Jurkat, Clone E6-1 (cell line): ENCODE data around the gene DNMT3A.

Source experiments
- DNase-seq: peaks from one replicate; pipeline ENCODE4 v3.0.0-alpha.2; 2011; ENCODE audit warnings: low read depth, low spot score
- H3K4me3 ChIP-seq: 2 replicates; pipeline ENCODE4 v1.5.1; 2011; ENCODE audit warnings: mild to moderate bottlenecking, low read length, control low read depth, moderate library complexity

Gene DNMT3A

DNA sequence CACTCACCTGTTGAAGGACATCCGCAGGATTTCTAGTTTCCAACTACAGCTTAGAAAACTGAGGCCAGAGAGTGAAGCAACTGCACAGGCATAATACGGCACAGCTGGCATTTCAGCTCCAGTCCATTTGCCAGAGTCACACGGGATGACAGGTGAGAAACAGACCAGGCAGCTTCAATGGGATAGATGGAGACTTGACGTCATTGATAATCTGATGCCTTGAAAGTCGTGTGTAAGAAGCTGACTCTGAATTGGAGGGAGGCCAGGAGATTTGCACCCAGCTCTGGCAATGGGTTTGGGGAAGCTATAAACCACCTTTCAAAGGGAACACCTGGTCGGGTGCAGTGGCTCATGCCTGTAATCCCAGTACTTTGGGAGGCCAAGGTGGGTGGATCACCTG is 12.4 kb upstream of the DNMT3A start:
- no peak for DNase-seq
- H3K4me3 ChIP-seq: no peak overlapping the region

DNA sequence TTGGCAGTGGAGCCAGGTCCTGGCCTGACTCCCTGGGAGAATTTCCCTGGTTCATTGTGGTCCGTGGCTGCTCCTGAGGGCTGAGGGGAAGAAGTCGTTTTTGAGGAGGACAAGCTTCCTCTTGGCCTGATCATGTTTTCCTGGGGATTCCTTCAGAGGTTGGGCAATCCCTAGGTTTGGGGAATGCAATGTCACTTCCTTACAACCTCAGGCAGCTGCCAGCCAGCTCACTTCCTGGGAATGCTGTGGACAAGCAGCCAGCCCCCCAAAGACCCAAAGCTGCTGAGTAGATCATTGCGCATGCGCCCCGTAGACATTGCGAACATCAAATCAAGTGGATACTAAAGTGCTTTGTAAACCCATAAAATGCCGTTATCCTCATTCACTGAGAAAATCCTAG is 7.7 kb upstream of the DNMT3A start:
- no peak overlapping the region for H3K4me3 ChIP-seq
- DNase-seq: no peak

DNA sequence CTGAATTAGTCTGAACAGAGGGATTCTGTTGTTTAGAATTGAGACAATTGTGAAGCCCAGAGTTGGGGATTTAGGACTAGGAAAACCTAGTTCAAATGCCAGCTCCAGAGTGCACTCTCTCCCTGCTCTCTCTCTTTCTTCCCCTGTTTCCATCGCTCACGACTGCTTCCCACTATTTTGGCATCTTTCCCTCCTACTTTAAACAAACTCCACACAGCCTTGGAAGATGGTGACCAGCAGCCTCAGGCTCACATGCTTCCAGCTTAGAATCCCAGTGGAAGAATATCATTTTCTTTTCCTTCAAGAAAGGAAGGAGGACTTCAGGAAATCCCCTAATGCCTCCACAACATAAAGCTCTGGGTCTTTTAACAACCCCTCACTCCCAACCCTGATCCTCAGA is 6.1 kb upstream of the DNMT3A start:
- H3K4me3 ChIP-seq: no peak overlapping the region

DNA sequence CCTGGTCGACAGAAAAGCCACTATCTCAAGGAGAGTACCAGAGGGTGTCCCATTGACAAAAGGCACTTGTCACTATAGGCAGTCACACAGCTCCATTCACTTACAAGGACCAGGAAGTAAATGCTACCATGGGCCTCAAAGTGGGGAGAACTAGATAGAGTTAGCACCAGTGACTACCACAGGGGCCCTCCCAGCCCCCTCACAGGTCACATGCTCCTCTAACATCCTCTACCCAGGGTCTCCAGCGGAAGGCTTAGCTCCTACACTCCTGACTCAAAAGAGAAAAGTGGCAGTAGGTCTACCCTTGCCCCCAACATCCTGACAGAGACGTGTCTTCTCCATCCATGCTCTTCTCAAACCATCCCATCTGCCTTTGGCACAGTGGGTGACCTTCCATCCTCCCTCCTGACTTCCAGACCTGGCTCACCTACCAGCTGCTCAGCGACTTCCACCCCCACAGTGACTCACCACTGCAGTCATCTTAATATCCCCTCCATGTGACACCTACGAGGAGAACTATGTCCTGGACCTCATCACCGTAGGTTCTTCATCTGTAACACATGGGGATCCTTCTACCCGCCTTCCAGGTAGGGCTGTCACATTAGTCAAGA is 5.6 kb upstream of the DNMT3A start:
- no peak for DNase-seq
- no peak overlapping the region for H3K4me3 ChIP-seq

More for the DNA sequence above, 6.1 kb upstream of the DNMT3A start:
- no peak for DNase-seq

DNA sequence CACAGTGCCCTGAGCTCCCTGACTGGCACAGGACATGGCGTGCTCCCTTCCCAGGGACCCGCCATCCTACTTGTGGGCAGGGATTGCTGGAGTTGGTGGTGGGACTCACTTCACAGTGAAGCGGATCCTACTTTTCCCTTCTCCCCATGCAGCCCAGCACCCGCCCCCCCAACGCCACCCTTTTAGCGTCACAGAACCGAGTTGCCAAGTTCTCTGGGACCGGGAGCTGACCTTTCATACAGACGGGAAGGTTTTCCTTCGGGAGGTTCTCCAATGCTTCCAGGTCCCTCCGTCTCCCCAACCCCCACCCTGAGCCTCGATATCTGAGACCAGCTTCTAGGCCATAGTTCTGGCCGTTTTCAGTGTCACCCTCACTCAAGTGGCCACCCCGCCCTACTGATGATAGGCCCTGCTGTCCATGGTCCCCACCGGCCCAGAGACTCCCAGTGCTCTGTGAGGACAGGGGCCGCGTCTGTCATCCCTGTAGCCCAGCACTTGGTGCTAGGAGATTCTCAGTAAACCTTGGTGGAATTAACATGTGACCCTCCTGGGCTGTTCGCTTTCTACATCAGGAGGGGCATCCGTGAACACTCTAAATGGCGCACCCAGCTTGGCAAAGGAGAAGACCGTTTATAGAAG is 1.6 kb upstream of the DNMT3A start:
- no peak for DNase-seq
- H3K4me3 ChIP-seq: no peak overlapping the region

DNA sequence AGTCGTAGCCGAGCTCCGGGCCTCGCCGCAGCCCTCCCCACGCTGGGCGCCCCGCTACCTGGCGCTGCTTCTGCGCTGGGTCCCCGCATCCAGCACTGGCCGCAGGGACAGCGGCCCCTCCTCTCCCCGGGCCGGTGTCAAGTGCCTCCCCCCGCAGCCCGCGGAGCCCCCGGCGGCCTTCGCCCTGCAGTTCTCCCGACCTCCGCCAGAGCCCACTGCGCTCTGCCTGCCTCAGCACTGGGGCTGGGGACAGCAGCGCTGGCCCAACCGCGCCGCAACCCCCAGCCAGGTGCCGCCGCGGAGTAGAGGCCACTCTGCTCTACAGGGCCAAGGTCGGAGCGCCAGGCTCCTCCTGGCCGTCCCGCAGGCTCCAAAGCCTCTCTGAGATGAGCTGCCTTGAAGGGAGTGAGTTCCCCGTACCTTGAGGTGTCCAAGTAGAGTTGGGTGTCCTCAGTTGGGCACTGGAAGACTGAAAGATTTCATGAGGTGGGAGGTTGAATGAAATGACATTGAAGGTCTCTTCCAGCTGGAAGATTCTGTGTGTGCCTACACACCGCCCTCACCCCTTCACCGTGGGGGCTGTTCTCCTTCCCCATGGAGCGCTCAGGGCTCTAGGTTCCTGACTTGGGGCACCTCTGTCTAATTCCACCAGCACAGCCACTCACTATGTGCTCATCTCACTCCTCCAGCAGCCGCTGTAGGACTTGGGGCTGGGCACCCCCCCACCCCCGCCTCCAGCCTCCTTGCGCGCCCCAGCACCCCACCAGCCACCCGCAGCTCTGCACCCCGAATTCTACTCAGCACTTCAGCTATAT is 854 bp upstream of the DNMT3A start:
- peak; percentile 64 for DNase-seq
- peak overlapping the region; percentile 52 for H3K4me3 ChIP-seq

DNA sequence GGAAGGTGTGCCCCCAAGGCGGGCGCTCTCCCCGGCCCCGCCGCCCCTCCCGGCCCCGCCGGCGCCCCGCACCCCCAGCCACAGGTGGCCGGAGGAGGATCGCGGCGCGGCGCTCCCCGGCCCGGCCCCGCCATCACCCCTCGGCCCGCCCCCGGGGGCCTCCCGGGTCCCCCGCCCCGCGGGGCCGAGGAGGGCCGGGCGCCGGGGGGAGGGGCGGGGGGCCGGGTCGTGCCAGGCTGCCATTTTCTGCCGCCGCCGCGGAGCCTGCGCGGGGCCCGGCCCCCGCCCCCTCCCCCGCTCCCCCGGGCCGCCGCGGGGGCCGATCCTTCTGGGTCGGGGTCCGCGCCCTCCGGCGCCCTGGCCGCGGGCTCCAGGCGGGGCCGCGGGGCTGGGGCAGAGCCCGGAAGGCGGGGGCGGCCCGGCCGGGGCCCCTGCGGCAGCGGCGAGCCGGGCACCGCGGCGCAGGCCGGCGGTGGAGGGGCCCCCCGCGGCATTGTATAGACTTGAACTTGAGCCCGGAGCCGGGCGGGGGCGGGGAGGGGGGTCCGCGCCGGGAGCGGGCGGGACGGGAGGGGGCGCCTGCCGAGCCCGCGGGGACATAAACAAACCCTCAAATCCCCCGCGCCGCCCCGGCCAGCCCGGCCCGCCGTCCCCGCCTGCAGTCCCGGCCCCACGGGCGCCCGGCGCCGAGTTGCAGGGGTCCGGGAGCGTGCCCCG is 556 bp downstream of the DNMT3A start:
- DNase-seq: no peak
- peak overlapping the region; percentile 29 for H3K4me3 ChIP-seq

DNA sequence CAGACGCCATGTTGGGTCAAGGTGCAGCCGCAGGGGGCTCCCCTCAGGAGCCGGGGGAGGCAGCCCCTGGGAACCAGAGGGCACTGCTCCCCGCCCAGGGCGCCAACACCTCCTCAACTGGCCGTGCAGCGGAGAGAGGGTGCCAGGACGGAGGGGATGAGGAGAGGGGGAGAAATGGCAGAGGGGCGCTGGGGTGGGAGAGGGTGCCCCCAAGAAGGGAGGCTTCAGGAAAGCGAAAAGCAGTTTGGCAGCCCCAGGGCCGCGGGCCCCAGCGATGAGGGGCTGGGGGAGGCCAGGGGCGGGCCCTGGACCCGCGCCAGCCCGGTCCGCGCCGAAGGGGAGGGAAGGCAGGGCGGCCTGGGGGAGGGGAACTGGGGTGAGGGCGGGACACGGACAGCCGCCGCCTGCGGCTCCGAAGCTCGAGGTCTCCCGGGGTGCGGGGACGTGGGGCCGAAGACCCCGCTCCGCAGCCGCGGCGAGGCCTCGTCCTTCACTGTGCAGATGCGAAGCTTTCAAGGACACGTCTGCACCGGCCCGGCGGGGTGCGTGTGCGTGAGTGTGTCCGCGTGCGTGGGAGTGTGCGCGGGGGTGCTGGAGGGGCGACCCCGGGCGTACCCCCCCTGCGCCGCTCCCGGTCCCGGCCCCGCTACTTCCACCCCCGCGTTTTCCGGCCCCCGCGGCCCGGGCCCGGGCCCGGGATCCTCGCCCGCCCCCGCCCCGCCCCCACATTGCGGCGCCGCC is 1.4 kb downstream of the DNMT3A start:
- DNase-seq: no peak
- peak overlapping the region; percentile 18; the same call in 1 of the 2 replicates for H3K4me3 ChIP-seq

DNA sequence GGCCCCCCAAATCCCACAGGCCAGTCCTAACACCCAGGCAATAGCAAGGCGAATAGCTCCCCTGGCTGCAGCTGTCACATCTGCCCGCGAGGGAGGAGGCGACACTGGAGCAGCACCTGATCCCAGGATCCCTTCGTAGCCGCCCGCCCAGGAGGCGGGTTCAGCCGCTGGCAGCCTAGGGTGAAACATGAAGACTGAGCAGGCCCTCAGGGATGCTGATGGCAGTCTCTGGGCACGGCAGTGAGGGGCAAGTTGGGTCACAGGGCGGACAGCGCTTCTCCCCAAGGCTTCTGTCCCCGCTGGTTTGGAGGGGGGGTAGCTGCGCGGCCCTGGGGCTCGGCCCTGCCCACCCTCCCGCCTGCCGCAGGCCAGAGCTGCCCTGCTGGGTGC is 1.9 kb downstream of the DNMT3A start:
- no peak for DNase-seq
- H3K4me3 ChIP-seq: no peak overlapping the region

DNA sequence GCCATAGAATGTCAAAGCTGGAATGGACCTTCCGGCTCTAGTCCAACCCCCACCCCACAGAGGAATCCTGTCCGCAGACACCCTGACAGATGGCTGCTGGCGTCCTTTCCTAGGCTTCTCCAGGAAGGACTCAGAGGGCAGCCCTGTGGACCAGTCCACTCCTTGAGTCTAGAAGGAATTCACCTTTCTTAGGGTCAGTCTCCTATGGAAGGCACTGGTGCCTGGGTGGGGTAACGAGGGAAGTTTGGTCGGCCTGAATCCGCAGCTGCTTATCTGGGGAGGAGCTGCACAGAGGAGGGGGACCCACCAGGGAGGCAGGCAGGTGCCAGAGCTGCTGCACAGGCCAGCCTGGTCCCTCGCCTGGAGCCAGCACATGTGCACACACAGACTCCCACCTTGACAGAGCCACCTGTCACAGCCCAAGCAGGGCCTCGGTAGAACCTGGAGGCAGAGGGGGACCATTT is 2.5 kb downstream of the DNMT3A start:
- H3K4me3 ChIP-seq: no peak overlapping the region
- DNase-seq: no peak

DNA sequence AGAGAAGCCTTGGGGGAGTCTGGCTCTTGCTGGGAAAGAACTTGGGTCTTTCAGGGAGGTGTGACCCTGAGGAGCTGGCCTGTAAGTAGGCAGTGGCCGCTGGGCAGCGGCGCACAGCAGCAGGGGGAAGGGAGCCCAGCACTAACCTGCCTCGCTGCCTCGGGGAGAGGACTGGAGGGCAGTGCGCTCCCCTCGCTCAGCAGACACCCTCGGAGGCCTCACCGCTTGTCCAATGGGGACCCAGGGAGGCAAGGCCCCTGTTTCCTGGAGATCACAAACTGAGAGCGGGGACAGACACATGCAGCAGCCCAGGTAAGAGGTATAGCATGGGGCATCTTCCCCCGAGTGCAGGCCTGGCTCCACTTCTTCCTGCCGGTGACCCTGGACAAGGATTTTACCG is 3.3 kb downstream of the DNMT3A start:
- no peak overlapping the region for H3K4me3 ChIP-seq
- no peak for DNase-seq

DNA sequence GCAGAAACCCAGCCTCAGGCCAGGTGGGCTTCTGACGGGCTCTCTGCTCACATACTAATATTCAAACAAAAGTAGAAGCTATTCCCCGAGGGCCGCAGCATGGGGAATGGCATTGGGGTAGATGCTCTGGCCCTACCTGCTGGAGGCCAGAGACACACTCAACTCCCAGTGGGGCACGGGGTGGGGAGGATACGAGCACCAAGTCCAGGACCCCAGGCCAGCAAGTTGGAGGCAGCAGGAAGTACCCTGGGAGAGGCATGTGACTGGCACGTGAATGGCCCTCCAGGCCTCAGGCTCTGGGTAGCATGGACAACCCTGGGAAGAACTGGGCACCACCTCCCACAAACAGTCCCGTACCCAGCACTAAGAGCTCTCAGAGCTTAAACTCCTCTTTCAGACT is 3.8 kb downstream of the DNMT3A start:
- no peak overlapping the region for H3K4me3 ChIP-seq
- DNase-seq: no peak

DNA sequence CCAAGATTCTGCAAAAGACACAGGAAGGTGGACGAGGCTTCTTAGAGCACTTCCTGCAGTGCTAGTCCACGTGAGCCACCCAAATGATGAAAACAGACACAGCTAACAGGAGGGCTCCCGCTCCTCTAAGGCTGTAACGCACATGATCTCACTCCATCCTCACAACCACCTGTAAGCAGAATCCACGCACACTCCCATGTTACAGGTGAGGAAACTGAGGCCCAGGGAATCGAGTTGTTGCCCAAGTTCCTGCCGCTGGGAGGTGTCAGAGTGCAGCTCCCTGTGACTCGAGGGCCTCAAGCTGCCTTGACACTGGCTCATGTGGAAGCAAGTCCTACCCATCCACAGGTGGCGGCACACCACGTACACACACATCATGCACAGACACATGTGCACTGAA is 4.4 kb downstream of the DNMT3A start:
- DNase-seq: no peak
- H3K4me3 ChIP-seq: no peak overlapping the region

DNA sequence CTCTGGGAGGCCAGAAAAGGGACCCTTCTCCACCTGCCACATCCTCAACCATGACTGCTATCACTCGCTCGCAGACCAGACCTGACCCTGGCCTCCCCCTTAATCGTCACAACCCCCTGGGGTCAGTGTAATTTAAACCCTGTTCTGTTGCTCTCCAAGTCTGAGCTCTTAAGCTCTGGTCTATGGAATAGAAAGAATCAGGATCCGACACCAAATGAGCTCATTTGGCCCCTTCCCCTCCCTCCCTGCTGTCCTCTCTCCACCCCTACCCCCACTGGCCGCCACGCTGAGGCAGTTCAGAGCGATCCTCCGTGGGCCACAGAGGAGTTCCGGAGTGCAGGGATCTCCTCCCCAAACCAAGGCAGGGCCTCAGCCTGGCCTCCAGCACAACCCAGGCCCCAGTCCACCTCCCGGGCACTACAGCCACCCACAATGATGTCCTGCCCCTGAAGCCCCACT is 5.3 kb downstream of the DNMT3A start:
- H3K4me3 ChIP-seq: no peak overlapping the region
- no peak for DNase-seq

DNA sequence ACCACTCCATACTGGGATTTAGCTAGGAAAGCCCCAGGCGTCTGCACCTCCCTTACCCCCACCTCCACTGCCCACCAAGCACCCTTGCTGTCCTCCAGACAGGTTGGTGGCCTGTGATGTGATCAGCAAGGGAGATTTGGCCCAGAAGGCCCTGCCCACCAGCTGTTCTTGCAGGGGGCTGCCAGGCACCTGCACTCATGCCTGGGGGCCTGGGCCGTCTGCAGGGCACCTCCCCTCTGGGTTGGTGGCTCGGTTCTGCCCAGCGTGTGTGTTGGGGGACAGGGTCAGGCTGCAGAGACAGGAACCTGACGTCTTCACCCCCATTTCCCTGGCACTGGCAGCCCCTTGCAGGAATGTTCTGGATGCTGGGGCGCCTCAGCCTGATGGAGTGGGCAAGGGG is 5.8 kb downstream of the DNMT3A start:
- DNase-seq: no peak

DNA sequence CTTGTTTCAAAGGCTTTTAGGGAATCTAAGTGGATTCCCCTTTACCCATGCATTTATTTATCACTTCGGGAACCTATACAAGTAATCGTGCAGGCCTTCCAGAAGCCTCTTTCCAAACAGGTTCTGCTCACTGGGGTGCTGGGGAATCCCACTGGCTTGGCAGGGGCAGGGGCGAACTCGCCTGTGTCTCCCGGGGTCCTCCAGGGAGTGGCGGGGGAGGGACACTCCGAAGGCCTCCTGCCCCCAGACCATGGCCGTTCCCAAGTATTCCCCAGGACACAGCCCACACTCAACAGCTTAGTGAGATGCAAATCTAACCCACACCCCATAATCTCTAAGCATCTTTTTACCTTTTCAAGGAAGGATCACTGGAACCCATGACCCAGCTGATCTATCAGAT is 6.5 kb downstream of the DNMT3A start:
- H3K4me3 ChIP-seq: no peak overlapping the region
- no peak for DNase-seq

More for the DNA sequence above, 5.8 kb downstream of the DNMT3A start:
- no peak overlapping the region for H3K4me3 ChIP-seq

DNA sequence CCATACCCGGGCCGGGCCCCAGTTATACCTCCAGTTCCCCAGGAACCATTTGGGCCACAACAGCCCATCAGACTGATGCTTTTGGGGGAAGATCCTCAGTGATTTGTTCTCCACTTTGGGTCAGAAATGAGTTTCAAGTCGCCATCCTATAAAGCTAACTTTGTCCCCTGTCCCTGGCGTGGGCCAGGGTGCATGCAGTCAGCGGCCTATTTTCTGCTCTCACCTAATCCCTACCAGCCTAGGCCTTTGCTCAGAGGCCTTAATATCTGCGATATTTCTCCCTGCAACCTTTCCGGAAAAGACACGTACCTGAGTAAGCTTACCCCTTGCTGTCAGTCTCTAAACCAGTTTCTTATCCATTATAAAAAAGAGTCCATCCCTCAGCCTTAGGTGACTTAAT is 7.2 kb downstream of the DNMT3A start:
- H3K4me3 ChIP-seq: no peak overlapping the region
- no peak for DNase-seq

DNA sequence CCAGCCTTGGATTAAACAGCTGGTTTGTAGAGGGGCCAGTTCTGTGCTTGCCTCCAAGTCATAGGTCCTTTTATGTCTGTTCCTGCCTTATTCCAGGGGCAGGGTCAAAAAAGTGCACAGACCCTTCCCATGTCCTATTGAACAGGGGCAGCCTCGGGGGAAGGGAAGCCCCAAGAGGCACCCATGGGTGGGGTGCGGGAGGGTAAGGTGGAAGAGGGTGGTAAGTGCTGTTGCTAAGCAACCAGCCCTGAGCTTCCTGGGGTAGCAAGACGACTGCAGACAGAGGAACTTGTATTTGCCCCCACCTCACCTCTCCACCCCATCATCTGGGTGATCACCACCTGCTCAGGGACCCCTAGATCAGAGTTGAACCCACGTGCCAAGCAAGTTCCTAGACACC is 7.7 kb downstream of the DNMT3A start:
- DNase-seq: no peak

DNA sequence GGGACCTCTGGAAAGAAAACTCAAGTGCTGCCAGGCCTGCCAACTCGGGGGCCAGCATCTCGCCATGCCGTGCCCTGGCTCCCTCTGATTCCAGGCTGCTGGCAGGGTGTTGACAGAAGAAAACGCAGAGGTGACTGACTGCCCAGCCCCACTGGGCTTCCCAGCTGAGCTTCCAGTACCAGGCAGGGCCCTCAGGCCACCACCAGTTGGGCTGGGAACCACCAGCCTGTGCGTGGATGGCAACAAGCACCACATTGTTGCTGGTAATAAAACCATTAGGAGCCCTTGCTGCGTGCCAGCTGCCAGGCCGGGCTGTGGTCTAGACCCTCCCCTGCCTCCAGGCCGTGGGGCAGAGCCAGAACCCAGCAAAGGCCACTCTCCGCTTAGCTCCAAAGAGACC is 9.2 kb downstream of the DNMT3A start:
- H3K4me3 ChIP-seq: no peak overlapping the region
- DNase-seq: no peak

More for the DNA sequence above, 7.7 kb downstream of the DNMT3A start:
- H3K4me3 ChIP-seq: no peak overlapping the region
